ENCODE measurements around the gene TMEM60.

TMEM60 gene

DNA sequence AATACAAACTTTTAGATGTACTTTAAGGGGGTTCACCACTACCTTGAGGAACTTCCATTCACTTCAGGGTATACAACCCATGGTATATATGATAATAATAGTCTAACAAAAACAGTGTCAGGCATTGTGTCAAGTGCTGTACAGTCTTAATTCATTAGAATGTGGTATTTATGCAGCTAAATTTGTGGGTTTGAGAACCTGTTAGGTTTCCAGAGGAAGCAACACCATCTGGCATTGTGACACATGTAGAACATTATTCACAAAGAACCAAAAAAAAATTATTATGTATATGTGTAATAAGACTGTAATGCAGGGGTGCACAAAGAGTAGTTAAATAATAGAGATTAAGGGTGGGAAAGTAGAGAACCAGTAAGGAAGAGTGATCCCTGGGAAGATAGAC is 26.3 kb downstream of the TMEM60 start:
- no peak for DNase-seq (ENCODE audit: low read depth in 1 of 2, low spot score in 1 of 2)

DNA sequence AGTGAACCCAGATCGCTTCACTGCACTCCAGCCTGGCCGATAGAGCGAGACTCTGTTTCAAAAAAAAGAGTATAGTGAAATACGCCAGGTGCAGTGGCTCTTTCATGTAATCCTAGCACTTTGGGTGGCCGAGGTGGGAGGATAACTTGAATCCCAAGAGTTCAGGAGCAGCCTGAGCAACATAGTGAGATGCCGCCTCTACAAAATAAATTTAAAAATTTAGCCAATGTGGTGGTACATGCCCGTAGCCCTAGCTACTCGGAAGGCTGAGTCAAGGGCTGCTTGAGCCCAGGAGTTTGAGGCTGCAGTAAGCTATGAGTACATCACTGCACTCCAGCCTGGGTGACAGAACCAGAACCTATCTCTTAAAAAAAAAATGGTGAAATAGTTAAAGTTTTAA is 27.9 kb downstream of the TMEM60 start:
- no peak for DNase-seq (ENCODE audit: low read depth in 1 of 2, low spot score in 1 of 2)

DNA sequence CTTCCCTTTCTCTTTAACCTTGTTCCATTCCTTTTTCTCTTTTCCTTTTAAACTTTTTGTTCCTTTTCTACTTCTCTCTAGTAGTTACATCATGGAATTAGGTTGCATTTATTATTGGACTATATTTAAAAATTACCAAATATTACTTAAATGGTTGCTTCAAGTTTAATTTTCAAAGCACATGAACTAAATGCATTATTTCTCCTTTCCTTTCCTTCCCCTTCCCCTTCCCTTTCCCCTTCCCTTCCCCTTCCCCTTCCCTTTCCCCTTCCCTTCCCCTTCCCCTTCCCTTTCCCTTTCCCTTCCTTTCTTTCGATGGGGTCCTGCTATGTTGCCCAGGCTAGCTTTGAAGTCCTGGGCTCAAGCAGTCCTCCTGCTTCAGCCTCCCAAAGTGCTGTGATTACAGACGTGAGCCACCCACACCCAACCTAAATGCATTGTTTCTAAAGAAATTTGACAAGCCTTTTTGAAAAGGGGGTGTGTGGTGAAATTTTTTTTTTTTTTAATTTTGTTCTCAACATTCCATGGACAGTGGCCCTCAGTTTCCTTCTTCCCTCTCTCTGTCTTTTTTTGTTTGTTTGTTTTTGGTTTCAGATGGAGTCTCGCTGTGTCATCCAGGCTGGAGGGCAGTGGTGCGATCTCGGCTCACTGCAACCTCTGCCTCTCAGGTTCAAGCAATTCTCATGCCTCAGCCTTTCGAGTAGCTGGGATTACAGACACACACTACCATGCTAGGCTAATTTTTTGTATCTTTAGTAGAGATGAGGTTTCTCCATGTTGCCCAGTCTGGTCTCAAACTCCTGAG is 31.2 kb downstream of the TMEM60 start:
- no peak for DNase-seq (ENCODE audit: low read depth in 1 of 2, low spot score in 1 of 2)

DNA sequence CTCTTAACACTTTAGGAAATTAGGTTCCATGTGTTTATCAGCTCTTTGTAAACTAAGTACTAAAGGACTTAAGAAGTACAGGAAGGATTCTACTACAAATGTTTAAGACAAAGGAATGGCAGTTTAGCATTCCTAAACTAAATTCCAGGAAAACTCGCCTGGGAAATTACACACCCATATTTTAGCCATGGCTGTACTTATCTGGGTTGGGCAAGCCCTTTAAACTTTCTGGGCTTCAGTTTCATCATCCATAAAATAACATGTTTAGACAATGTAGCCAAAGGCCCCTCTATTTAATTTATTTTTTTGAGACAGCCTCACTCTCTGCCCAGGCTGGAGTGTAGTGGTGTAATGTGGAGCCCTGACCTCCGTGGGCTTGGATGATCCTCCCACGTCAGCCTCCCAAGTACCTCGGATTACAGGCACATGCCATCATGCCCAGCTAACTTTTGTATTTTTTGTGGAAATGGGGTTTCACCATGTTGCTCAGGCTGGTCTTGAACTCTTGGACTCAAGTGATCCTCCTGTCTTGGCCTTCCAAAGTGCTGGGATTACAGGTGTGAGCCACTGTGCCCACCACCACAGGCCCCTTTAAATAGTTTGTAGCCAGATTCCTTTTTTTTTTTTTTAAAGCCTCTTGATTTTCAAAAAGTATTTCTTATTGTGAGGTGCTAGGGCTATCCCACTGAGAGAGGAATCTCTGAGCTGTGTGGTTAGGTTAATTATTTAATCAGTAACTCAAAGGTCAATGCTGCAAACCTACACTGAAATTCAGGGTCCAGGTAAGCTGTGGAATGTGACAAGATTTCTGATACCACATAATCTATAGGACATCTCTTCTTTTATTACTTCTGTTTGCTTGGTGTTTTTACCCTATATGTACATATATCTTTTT is 32.1 kb downstream of the TMEM60 start:
- no peak for DNase-seq (ENCODE audit: low read depth in 1 of 2, low spot score in 1 of 2)

DNA sequence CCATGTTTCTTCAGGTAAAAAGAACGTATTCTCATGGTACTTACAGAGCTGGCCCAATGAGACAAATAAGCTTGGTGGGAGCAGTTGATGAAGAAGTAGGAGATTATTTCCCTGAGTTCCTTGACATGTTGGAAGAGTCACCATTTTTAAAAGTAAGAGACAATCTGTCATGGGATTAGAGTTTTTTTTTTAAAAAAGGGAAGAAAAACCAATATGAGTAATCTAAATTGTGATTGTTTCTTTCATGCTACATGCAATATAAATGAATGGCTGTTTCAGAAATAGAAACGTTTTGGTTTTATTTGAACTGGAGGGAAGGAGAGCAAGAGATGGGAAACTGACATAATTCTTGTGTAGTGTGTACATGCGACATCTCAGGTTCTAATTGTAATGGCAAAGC is 32.8 kb downstream of the TMEM60 start:
- DNase-seq (ENCODE audit: low read depth in 1 of 2, low spot score in 1 of 2) = no peak

DNA sequence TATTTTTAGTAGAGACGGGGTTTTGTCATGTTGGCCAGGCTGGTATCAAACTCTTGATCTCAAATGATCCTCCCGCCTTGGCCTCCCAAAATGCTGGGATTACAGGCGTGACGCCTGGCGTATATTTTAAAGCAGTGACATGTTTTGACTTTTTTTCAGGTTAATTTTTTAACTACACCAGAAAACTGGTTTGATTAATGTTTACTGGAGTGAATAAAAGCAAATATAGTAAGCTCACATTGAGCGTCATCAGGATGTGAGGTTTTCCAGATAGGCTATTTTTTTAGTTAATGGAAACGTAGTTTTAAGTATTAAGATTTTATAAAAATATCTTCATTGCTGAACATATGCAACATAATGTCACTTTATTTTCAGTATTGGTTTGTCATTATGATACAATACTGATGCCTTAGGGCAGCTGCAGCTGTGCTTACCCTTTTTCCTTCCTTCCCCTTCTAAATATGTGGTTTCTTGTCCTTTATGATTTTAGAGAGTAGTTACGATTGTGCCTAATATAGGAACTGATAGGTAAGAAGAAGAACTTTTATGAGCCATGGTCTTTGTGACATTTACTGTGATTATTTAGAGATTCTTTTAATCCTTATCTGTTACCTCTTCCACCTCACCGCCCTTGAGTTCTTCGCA is 37.3 kb downstream of the TMEM60 start:
- DNase-seq (ENCODE audit: low read depth in 1 of 2, low spot score in 1 of 2) = no peak

DNA sequence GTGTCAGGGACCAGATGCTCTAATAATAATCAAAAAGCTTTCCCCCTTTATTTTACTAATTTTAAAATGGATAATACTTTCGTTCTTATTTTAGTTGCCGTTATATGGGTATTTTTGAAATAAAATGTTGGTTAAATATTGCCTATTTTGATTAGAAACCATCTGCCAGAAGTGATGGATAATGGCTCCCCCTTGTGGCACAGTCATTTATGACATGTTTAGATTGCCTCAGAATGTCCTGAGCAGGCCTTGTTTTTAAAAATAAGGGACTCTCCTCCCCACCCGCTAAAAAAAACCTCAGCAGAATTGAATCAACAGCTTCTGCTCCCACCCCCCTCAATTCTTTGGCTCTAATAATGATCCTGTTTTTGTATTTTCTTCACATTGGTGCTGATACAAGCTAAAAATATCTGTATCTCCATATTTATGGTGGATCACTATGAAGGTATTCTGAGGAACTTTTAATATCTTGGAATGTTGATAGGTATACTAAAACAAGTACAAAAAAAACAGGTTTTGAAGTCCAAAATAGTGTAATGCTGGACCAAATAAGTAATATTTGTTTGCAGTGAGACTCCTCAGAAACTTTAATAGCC is 38.8 kb downstream of the TMEM60 start:
- peak in 1 of 2 donors; percentile 35 for DNase-seq (ENCODE audit: low read depth in 1 of 2, low spot score in 1 of 2)

DNA sequence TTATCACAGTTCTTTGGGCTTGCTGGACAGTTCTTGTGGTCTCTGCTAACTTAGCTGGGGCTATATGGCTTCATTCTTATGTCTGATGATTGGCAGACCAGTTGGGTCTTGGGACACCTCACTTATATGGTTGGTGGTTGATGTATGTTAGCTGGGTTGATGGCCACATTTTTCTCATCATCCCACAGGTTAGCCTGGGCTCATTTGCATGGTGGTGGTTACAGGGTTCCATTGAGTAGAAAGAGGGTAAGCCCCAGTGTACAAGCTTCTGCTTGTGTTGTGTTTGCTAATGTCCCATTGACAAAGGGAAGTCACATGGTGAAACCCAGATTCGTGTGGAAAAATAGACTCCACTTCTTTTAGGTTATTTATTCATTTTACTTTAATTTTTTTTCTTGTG is 40.6 kb downstream of the TMEM60 start:
- DNase-seq (ENCODE audit: low read depth in 1 of 2, low spot score in 1 of 2) = no peak

DNA sequence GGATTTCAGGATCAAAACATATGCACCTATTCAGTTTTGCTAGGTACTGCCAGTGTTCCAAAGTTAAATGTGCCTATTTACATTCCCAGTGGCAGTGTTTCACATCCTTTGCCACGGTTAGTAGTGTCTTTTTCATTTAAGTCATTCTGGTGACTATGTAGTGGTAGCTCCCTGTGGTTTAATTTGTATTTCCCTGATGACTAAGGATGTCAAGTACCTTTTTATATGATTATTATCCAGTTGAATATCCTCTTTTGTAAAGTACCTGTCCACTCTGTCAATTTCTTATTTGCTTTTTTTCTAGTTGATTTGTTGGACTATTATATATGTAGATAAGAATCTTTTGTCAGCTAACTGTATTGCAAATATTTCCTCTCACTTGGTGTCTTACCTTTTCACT is 45.1 kb downstream of the TMEM60 start:
- no peak for DNase-seq (ENCODE audit: low read depth in 1 of 2, low spot score in 1 of 2)

DNA sequence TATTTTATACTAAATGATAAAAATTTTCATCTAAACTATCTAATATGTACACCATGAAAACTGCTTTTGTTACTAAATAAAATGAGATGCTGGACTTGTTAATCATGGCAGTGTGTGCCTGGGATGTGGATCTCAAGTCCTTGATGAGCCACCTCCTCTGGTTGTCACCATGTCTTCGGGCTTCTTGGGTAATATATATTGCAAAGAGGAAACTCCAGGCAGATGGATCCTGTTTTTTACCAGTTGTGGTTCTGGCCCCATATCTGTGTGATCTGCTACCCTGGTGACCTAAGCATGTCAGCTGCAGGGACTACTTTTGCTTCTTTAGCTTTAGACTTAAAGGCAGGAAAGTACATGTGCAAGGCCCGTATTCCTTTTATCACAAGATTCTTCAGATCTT is 46.2 kb downstream of the TMEM60 start:
- no peak for DNase-seq (ENCODE audit: low read depth in 1 of 2, low spot score in 1 of 2)

DNA sequence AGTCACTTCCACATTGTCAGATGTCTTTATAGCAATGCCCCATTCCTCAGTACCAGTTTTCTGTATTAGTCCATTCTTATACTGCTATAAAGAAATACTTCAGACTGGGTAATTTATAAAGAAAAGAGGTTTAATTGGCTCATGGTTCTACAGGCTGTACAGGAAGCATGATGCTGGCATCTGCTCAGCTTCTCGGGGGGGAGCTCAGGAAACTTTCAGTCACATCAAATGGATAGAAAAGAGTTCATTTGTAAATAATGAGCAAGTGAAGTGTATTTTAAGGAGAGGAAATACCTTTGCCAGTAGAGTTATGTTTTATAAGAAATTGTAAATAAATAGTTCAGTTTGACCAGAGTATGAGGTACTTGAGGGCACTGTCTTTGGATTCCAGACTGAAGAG is 50.5 kb downstream of the TMEM60 start:
- DNase-seq (ENCODE audit: low read depth in 1 of 2, low spot score in 1 of 2) = no peak

DNA sequence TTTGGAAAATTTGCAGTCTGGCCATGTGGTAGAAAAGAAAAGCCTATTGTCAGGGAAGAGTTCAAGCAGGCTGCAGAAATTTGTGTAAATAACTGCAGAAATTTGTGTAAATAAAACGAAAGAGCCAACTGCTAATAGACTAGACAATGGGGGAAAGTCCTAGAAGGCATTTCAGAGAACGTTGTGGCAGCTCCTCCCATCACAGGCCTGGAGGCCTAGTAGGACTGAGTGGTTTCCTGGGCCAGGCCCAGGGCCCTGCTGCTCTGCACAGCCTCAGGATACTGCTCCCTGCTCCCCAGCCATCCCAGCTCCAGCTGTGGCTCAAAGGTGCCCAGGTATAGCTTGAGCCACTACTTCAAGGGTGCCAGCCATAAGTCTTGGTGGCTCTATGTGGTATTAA is 51.1 kb downstream of the TMEM60 start:
- no peak for DNase-seq (ENCODE audit: low read depth in 1 of 2, low spot score in 1 of 2)

DNA sequence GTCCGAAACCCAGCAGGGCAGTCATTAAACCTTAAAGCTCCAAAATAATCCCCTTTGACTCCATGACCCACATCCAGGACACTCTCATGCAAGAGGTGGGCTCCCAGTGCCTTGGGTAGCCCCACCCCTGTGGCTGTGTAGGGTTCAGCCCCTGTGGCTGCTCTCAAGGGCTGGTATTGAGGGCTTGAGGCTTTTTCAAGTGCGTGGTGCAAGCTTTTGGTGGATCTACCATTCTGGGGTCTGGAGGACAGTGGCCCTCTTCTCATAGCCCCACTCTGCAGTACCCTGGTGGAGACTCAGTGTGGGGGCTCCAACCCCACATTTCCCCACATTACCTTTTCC is 51.4 kb downstream of the TMEM60 start:
- DNase-seq (ENCODE audit: low read depth in 1 of 2, low spot score in 1 of 2) = no peak

DNA sequence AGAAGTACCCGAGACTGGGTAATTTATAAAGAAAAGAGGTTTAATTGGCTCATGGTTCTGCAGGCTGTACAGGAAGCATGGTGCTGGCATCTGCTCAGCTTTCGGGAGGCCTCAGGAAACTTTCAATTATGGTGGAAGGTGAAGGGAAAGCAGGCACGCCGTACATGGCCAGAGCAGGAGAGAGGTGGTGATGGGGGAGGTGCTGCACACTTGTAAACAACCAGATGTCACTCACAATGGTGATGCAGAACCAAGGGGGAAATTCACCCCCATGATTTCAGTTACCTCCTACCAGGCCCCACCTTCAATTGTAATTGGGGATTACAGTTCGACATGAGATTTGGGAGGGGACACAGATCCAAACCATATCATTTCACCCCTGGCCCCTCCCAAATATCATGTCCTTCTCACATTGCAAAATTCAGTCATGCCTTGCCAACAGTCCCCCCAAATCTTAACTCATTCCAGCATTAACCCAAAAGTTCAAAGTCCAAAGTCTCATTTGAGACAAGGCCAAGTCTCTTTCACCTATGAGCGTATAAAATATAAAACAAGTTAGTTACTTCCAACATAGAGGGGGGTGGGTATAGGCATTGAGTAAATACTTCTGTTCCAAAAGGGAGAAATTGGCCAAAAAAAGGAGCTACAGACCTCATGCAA is 51.9 kb downstream of the TMEM60 start:
- no peak for DNase-seq (ENCODE audit: low read depth in 1 of 2, low spot score in 1 of 2)

DNA sequence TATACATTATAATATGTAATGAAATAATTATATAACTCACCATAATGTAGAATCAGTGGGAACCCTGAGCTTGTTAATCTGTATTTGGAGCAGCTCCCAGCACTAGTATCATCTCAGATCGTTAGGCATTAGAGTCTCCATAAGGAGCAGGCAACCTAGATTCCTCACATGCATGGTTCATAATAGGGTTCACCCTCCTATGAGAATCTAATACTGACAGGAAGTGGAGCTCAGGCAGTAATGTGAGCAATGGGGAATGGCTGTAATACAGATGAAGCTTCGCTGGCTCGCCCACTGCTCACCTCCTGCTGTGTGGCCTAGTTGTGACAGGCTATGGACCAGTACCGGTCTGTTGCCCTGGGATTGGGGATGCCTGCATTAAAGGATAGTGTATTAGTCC is 52.5 kb downstream of the TMEM60 start:
- DNase-seq (ENCODE audit: low read depth in 1 of 2, low spot score in 1 of 2) = no peak
